Activated T-cell treated with anti-CD3 and anti-CD28 coated beads for 1 hour (primary cell): ENCODE results near the gene VCY.
"Not testable (repeated sequence)": the region's sequence is repeated elsewhere in the genome, so short reads cannot be mapped to it uniquely, and the experiment has no call there.

ENCODE experiments used
- DNase-seq: peaks from one replicate; pipeline ENCODE4 v3.0.0-alpha.2; 2020; ENCODE audit warnings: low read depth

Gene VCY

DNA sequence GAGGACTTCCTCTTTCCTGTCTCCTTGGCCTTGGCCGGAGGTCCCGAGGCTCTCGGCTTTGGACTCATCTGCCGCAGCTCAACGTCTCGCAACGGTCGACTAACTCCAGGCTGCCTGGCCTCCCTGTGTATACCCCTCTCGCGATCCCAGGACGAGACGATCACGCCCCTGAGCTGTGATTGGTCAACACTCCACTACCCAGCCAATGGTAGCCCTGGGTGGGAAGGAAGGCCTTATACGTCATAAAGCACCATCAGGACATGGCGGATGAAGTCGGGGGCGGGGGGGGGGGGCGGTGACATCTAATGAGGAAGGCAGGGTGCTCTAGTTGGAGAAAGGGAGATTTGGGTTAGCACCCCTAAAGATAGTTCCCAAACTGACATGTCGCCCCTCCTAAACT is at the start of gene VCY:
Gene VCY, minus strand, starts transcription at position 101 of the 400 bp plus-strand sequence. Its CDS starts 33 bp downstream, at position 68.
- DNase-seq = not testable (repeated sequence)

DNA sequence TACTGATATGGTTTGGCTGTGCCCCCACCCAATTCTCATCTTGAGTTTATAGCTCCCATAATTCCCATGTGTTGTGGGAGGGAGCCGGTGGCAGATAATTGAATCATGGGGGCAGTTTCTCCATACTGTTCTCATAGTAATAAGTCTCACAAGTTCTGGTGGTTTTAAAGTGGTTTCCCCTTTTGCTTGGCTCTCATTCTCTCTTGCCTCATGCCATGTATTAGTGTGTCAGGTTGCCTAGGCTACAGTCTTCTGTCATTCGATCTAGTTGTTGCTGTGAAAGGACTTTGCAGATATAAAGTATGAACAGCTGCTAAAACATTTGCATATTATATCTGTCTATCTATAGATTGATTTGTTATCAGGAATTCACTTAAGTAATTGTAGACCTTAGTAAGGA is 44.1 kb upstream of the VCY start:
- DNase-seq = not testable (repeated sequence)

DNA sequence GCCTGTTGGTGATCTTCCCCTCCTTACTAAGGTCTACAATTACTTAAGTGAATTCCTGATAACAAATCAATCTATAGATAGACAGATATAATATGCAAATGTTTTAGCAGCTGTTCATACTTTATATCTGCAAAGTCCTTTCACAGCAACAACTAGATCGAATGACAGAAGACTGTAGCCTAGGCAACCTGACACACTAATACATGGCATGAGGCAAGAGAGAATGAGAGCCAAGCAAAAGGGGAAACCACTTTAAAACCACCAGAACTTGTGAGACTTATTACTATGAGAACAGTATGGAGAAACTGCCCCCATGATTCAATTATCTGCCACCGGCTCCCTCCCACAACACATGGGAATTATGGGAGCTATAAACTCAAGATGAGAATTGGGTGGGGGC is 25.6 kb upstream of the VCY start:
- DNase-seq = not testable (repeated sequence)

DNA sequence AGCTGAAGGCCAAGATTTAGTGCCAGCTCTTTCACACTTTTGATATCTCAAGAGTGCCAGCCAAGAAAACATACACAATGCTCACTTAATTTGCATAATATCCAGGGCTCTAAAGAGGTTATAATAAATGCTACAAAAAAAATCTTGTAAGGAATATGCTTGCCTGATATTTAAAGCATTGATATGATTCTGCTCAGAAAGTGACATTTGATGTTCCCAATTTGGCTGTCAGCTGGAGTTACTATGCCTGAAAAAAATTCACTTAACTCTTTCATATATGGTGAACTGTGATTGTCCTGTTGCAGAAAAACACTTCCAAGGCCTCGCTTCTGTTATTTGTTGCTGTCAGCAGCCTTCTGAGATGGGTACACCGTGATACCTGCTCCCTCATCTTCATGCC is 43.9 kb downstream of the VCY start:
- not testable (repeated sequence) for DNase-seq
